Measurements from ENCODE around the gene TTLL11.
"Not testable (repeated sequence)": the region's sequence is repeated elsewhere in the genome, so short reads cannot be mapped to it uniquely, and the experiment has no call there.

GRCh38 chr9:122117241-122117640, 24.1 kb upstream of the TTLL11 start:
- not testable (repeated sequence) for TF ChIP-seq CTCF (conservative IDR thresholded peaks at IDR 0.05); EZH2 (IDR thresholded peaks at IDR 0.05; ENCODE audit: low read depth)

Data from PC-9 (cell line).